Inflammatory macrophage (primary cell): Measurements from ENCODE around the gene PACS1.

Experiments
- DNase-seq, 2 donors: peaks; one replicate each; pipeline ENCODE4 v3.0.0-alpha.2; 2020 to 2022

The PACS1 gene

DNA sequence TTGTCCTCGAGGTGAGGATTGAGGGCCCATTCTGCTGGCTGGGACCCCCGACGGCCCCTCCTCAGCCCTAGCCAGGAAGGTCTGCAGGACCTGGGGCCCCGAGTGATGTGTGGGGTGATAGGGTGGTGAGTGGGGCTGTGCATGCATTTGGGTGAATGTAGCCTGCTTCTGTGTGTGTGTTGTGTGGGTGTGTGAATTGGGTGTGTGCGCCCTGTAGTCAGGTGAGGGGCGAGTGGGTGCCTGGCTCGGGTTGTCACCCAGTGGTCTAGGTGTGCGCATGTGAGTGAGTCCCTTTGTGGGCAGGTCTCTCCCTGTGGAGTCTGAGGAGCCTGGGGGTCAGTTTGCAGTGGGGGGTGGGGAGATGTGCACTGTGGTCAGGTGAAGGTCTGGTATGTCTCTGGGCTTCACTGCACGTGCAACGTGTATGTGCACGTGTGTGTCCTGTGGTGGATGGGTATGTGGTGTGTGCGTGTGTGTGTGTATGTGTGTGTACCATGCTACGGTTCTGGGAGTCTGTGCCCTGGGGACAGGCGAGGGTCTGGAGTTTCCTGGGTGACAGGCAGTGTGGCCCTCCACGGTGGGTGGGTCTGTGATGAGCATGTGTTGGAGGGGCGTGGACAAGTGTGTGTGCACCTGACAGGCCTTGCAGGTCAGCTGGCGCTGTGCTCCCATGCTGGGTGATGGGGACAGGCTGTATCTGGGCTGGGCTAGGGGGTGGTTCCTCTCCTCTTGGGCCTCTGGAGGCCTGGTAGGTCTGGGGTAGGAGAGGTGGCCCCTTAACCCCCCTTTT, 222.7 kb downstream of the PACS1 start:
- DNase-seq = no peak

DNA sequence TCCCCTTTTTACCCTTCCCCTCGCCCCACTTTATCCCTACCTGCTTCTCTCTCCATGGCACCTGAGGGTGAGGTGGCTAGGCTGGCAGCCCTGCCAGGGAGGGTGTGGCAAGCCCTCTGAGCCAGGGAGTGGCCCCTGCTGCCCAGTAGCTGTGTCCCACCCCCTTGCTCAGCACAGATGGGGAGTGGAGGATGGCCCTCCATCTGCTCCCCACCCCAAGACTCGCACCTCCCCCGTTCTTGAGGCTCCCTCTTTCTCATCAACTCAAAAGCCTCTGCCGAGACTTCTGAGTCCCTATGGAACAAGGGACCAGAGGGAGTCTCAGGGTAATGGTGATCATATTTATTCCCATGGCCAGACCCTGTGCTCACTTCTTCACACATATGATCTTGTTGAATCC, 223.3 kb downstream of the PACS1 start:
- DNase-seq = no peak

DNA sequence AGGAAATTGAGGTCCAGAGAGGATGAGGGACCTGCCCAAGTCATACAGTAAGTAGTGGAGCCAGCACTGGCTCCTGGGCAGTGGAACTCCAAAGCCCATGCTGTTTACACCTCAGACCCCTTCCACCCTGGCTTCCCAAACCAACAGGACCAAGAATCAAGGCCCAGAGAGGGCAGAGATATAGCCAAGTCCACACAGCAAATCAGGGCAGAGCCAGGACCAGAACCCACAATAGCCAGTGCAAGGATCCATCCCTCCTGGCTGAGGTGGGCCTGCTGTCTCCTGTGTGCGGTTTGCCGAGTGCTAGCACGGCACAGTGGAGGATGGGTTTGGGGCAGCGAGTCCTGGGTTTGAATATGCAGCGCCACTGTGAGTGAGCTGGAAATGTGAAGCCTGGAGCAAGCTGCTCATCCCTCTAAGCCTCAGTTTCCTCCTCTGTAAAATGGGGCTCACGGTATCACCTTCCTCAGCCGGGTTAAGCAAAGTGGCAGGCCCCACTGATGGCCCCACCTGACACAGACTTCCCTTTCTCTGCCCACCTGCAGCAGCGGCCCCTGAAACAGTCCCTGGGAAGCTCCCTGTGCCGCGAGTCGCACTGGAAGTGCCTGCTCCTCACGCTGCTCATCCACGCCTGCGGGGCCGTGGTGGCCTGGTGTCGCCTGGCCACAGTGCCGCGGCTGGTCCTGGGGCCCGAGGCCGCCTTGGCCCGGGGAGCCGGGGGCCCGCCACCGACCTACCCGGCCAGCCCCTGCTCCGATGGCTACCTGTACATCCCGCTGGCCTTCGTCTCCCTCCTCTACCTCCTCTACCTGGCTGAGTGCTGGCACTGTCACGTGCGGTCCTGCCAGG, 223.9 kb downstream of the PACS1 start:
- DNase-seq = no peak
